Immature natural killer cell (primary cell): Measurements from ENCODE around the gene TTN. TPM values are rescaled to one million over a fixed set of nuclear protein-coding genes. Genes with fewer than 3 reads are reported as not detected.

Experiments used
- DNase-seq, 3 donors: peaks; one replicate each; pipeline ENCODE4 v3.0.0; 2022; ENCODE audit warnings: mixed read lengths in 1 of 3
- H3K27ac Mint-ChIP-seq, 6 donors: one replicate each; pipeline ENCODE4 v1.8.0; 2020; ENCODE audit warnings: mixed read lengths in 6 of 6, mild to moderate bottlenecking in 5 of 6, inconsistent platforms in 4 of 6, moderate library complexity in 3 of 6
- H3K27me3 Mint-ChIP-seq, 3 donors: one replicate each; pipeline ENCODE4 v1.8.0; 2020 to 2021; ENCODE audit warnings: low read depth in 3 of 3, mild to moderate bottlenecking in 3 of 3, mixed read lengths in 3 of 3, moderate library complexity in 3 of 3, inconsistent platforms in 1 of 3
- H3K36me3 Mint-ChIP-seq, 3 donors: one replicate each; pipeline ENCODE4 v1.8.0; 2020; ENCODE audit warnings: mixed read lengths in 3 of 3, inconsistent platforms in 2 of 3, mild to moderate bottlenecking in 2 of 3
- H3K4me1 Mint-ChIP-seq, 2 donors: one replicate each; pipeline ENCODE4 v1.8.0; 2020; ENCODE audit warnings: inconsistent platforms in 2 of 2, mild to moderate bottlenecking in 2 of 2, mixed read lengths in 2 of 2, moderate library complexity in 1 of 2
- H3K4me3 Mint-ChIP-seq, 5 donors: one replicate each; pipeline ENCODE4 v1.8.0; 2020; ENCODE audit warnings: mild to moderate bottlenecking in 5 of 5, mixed read lengths in 5 of 5, inconsistent platforms in 3 of 5, moderate library complexity in 3 of 5
- H3K9me3 Mint-ChIP-seq, 6 donors: one replicate each; pipeline ENCODE4 v1.8.0; 2020; ENCODE audit warnings: mild to moderate bottlenecking in 6 of 6, mixed read lengths in 6 of 6, inconsistent platforms in 4 of 6, moderate library complexity in 3 of 6
- polyA plus RNA-seq, 3 donors: library from polyadenylated mRNA; unstranded; fragments of 300-500 nt; fragmentation: Illumina TruSeq; gene quantifications; one replicate each; pipeline ENCODE4 v1.2.3, GENCODE V29; 2021

TTN gene
- polyA plus RNA-seq, 3 donors from 2014 or later, result 0.06 to 1.7 (median 0.58) TPM

DNA sequence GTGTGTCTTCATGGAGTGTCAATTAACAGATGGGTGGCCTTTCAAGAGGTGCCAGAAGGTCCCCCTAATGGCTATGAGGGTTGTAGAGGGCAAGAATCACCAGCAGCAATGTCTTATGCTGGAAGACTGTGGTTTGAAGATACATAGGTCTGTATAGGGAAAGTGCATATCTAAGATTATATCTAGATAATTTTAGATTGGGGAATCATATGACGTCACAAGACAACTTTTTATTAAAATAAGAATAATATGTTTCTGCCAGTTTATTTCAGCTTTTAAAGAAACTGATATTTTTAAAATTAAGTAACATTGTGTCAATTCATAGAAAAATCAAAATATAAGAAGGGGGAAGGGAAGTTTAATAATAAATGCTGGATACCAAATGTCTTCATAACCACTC lies 162.3 kb downstream of the TTN start:
- Mint-ChIP-seq H3K27me3 (peaks cover 0 to 1% (median under 1%) of the 10 kb centered on the region in 3 donors), H3K4me3 (no peak overlapping the region), H3K4me1 (no peaks in the 10 kb centered on the region), H3K27ac (no peak overlapping the region), H3K36me3 (no peaks in the 10 kb centered on the region), H3K9me3 (no peaks in the 10 kb centered on the region)
- DNase-seq, result no peak

GRCh38 chr2:178641498-178641897 lies 165.7 kb downstream of the TTN start:
- no peak overlapping the region for H3K4me3 Mint-ChIP-seq
- no peaks in the 10 kb centered on the region for H3K4me1 Mint-ChIP-seq
- H3K27ac Mint-ChIP-seq, result no peak overlapping the region
- no peaks in the 10 kb centered on the region for H3K36me3 Mint-ChIP-seq
- H3K9me3 Mint-ChIP-seq, result no peaks in the 10 kb centered on the region
- DNase-seq, result no peak
- H3K27me3 Mint-ChIP-seq, result peaks cover 0 to 3% (median 1%) of the 10 kb centered on the region in 3 donors

- no peak for DNase-seq
- Mint-ChIP-seq H3K4me1 (no peaks in the 10 kb centered on the region), H3K27me3 (peaks cover 0 to 3% (median 0%) of the 10 kb centered on the region in 3 donors), H3K9me3 (no peaks in the 10 kb centered on the region), H3K36me3 (no peaks in the 10 kb centered on the region), H3K27ac (no peak overlapping the region), H3K4me3 (no peak overlapping the region)
Observed at GRCh38 chr2:178635897-178636296, 171.3 kb downstream of the TTN start.

- Mint-ChIP-seq H3K27me3 (peaks cover 0 to 4% (median 0%) of the 10 kb centered on the region in 3 donors), H3K36me3 (peaks cover 0 to 3% (median 0%) of the 10 kb centered on the region in 3 donors), H3K27ac (no peak overlapping the region), H3K4me1 (no peaks in the 10 kb centered on the region), H3K4me3 (no peak overlapping the region), H3K9me3 (no peaks in the 10 kb centered on the region)
- DNase-seq, result no peak
Observed at GRCh38 chr2:178632729-178633128, 174.5 kb downstream of the TTN start.

- H3K27me3 Mint-ChIP-seq, result peaks cover 0 to 4% (median 0%) of the 10 kb centered on the region in 3 donors
- H3K9me3 Mint-ChIP-seq, result no peaks in the 10 kb centered on the region
- no peak overlapping the region for H3K27ac Mint-ChIP-seq
- no peaks in the 10 kb centered on the region for H3K4me1 Mint-ChIP-seq
- DNase-seq, result no peak
- H3K36me3 Mint-ChIP-seq, result peaks cover 0 to 3% (median 0%) of the 10 kb centered on the region in 3 donors
- H3K4me3 Mint-ChIP-seq, result no peak overlapping the region
Observed at GRCh38 chr2:178630581-178630980, 176.6 kb downstream of the TTN start.

- Mint-ChIP-seq H3K4me1 (no peaks in the 10 kb centered on the region), H3K27me3 (peaks cover 0 to 4% (median 0%) of the 10 kb centered on the region in 3 donors), H3K36me3 (peaks cover 0 to 3% (median 0%) of the 10 kb centered on the region in 3 donors), H3K27ac (no peak overlapping the region), H3K4me3 (no peak overlapping the region), H3K9me3 (no peaks in the 10 kb centered on the region)
- no peak for DNase-seq
Observed at GRCh38 chr2:178629463-178629862, 177.8 kb downstream of the TTN start.

GRCh38 chr2:178628605-178629004 lies 178.6 kb downstream of the TTN start:
- Mint-ChIP-seq H3K27ac (no peak overlapping the region), H3K4me1 (no peaks in the 10 kb centered on the region), H3K9me3 (no peaks in the 10 kb centered on the region), H3K4me3 (no peak overlapping the region), H3K27me3 (peaks cover 0 to 4% (median 4%) of the 10 kb centered on the region in 3 donors), H3K36me3 (peaks cover 0 to 3% (median 0%) of the 10 kb centered on the region in 3 donors)
- no peak for DNase-seq

DNA sequence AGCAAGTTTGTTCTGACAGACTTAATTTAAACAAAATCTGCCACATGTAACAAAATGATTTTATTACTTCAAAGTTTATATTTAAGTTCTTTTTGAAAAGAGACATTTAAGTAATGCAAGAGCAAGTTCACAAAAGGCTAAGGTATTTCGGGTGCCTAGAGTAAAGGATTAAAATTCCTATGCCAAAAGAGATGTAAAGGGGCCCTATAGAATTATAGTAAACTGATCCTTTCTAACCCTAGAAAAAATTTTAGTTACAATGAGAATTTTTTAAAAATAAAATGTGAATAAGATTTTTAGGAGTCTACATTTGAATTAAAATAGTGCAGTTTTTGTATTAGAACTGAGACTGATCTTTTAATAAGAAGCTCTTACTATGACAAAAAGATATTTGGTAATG lies 179.8 kb downstream of the TTN start:
- Mint-ChIP-seq H3K27ac (no peak overlapping the region), H3K9me3 (no peaks in the 10 kb centered on the region), H3K27me3 (peaks cover 0 to 4% (median 4%) of the 10 kb centered on the region in 3 donors), H3K36me3 (peaks cover 0 to 3% (median 0%) of the 10 kb centered on the region in 3 donors), H3K4me3 (no peak overlapping the region), H3K4me1 (no peaks in the 10 kb centered on the region)
- no peak for DNase-seq

- no peaks in the 10 kb centered on the region for H3K4me1 Mint-ChIP-seq
- H3K9me3 Mint-ChIP-seq, result no peaks in the 10 kb centered on the region
- peaks cover 0 to 24% (median 3%) of the 10 kb centered on the region in 3 donors for H3K36me3 Mint-ChIP-seq
- no peak overlapping the region for H3K27ac Mint-ChIP-seq
- no peak overlapping the region for H3K4me3 Mint-ChIP-seq
- no peak for DNase-seq
- H3K27me3 Mint-ChIP-seq, result peaks cover 0 to 2% (median 0%) of the 10 kb centered on the region in 3 donors
Observed at GRCh38 chr2:178615969-178616368, 191.3 kb downstream of the TTN start.

DNA sequence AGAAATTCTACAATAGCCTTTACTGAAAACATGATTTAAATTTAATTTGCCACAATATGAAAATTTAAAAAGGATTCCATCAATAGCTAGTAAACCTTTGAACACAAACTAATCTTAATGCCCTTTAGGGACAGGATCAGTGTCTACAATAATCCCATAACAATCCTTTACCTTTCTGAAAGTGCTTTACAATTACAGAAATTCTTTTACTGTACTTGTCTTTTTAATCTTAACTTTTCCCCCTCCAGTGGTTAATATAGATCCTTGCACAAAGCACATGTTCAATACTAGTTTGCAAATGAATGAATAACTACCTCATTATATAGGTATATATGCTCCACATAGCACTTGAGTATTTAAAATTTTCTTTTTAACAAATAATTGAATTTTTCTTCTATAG lies 204.3 kb downstream of the TTN start:
- H3K27ac Mint-ChIP-seq, result no peak overlapping the region
- peaks cover 0 to 2% (median 0%) of the 10 kb centered on the region in 3 donors for H3K27me3 Mint-ChIP-seq
- no peaks in the 10 kb centered on the region for H3K4me1 Mint-ChIP-seq
- no peak overlapping the region for H3K4me3 Mint-ChIP-seq
- no peak for DNase-seq
- no peaks in the 10 kb centered on the region for H3K9me3 Mint-ChIP-seq
- H3K36me3 Mint-ChIP-seq, result peaks cover 0 to 52% (median 45%) of the 10 kb centered on the region in 3 donors

- Mint-ChIP-seq H3K4me3 (no peak overlapping the region), H3K4me1 (no peaks in the 10 kb centered on the region), H3K27ac (no peak overlapping the region), H3K36me3 (peaks cover 6 to 42% (median 35%) of the 10 kb centered on the region in 3 donors), H3K27me3 (peaks cover 0 to 3% (median 0%) of the 10 kb centered on the region in 3 donors), H3K9me3 (no peaks in the 10 kb centered on the region)
- DNase-seq, result no peak
Observed at GRCh38 chr2:178592655-178593054, 214.6 kb downstream of the TTN start.

- Mint-ChIP-seq H3K9me3 (no peaks in the 10 kb centered on the region), H3K4me1 (no peaks in the 10 kb centered on the region), H3K27me3 (peaks cover 0 to 2% (median 0%) of the 10 kb centered on the region in 3 donors), H3K4me3 (no peak overlapping the region), H3K27ac (no peak overlapping the region), H3K36me3 (peaks cover 6 to 46% (median 44%) of the 10 kb centered on the region in 3 donors)
- no peak for DNase-seq
Observed at GRCh38 chr2:178589335-178589734, 217.9 kb downstream of the TTN start.

GRCh38 chr2:178584666-178585065 lies 222.6 kb downstream of the TTN start:
- Mint-ChIP-seq H3K4me1 (no peaks in the 10 kb centered on the region), H3K9me3 (no peaks in the 10 kb centered on the region), H3K27ac (no peak overlapping the region), H3K27me3 (peaks cover 0 to 3% (median 0%) of the 10 kb centered on the region in 3 donors), H3K36me3 (peaks cover 3 to 36% (median 30%) of the 10 kb centered on the region in 3 donors), H3K4me3 (no peak overlapping the region)
- DNase-seq, result no peak

- Mint-ChIP-seq H3K36me3 (peaks cover 13 to 58% (median 47%) of the 10 kb centered on the region in 3 donors), H3K27me3 (peaks cover 0 to 1% (median 0%) of the 10 kb centered on the region in 3 donors)
Observed at GRCh38 chr2:178579006-178579405, 228.2 kb downstream of the TTN start.

GRCh38 chr2:178574789-178575188 lies 232.4 kb downstream of the TTN start:
- H3K4me1 Mint-ChIP-seq, result no peaks in the 10 kb centered on the region
- peaks cover 16 to 86% (median 66%) of the 10 kb centered on the region in 3 donors for H3K36me3 Mint-ChIP-seq
- DNase-seq, result no peak
- H3K9me3 Mint-ChIP-seq, result peaks cover 0 to 9% (median 4%) of the 10 kb centered on the region in 6 donors
- no peak overlapping the region for H3K27ac Mint-ChIP-seq
- H3K4me3 Mint-ChIP-seq, result no peak overlapping the region
- H3K27me3 Mint-ChIP-seq, result no peaks in the 10 kb centered on the region

More at GRCh38 chr2:178579006-178579405, 228.2 kb downstream of the TTN start:
- Mint-ChIP-seq H3K27ac (no peak overlapping the region), H3K4me1 (no peaks in the 10 kb centered on the region), H3K9me3 (peaks cover 0 to 6% (median 0%) of the 10 kb centered on the region in 6 donors), H3K4me3 (no peak overlapping the region)
- no peak for DNase-seq
